ENCODE data around the gene RFX1. TPM values are rescaled to one million over a fixed set of nuclear protein-coding genes. Genes with fewer than 3 reads are reported as not detected.
"Not testable (repeated sequence)": the region's sequence is repeated elsewhere in the genome, so short reads cannot be mapped to it uniquely, and the experiment has no call there.

Gene RFX1
- 1 to 10 TPM; 4.4 to 5.8 (median 4.4) TPM for polyA plus RNA-seq

- H3K27ac ChIP-seq (ENCODE audit: low read depth, low read length) = peak within 1 kb of the TSS; percentile 100
- whole genome bisulfite sequencing, 3 donors = 0% methylated on average over 58 of the region's 58 CpGs
Observed at GRCh38 chr19:14006085-14006765, at the start of gene RFX1. RFX1 (minus strand) TSS chr19:14006320; CDS start chr19:13993843, 12,477 bp downstream.

GRCh38 chr19:14055396-14055795, 49.3 kb upstream of the RFX1 start:
- WGBS, 3 donors = 88 to 93% (median 92%) methylated on average over 3 of the region's 3 CpGs
- no peak overlapping the region for H3K27ac ChIP-seq (ENCODE audit: low read depth, low read length)

DNA sequence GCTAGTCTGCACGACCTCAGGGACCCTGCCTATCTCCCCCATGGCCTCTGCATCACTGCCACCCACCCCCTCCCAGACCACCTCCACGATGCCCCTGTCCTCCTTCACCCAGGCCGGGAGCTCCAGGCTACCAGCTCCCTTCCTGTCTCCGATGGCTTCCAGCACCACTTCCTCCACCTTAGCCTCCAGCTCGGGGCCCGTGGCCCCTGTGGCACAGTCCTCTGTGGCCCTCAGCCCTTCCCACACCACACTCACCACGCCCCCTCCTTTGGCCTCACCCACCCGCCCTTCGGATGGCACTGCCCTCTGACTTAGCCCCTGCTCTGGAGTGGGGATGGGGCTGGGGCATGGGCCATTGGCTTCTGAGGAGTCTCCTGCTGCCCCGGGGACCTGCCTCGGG, 48.6 kb upstream of the RFX1 start:
- WGBS, 3 donors = 46 to 77% (median 60%) methylated on average over 11 of the region's 11 CpGs
- no peak overlapping the region for H3K27ac ChIP-seq (ENCODE audit: low read depth, low read length)

DNA sequence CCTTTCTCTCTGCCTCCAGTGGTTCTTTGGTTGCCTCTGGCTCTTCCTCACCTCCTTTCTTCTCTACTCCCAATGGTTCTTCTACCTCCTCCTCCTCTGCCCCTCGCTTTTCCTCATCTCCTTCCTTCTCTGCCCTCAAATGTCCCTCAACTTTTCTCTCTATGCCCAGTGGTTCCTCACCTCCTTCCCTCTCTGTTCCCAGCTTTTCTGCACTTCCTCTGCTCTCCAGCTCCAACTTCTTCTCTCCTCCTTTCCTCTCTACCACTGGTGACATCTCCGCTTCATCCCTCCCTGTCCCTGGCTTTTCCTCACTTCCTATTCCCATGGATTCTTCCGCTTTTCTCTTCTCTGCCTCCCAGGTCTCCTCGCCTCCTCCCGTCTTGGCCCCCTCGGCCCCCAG, 48.0 kb upstream of the RFX1 start:
- no peak overlapping the region for H3K27ac ChIP-seq (ENCODE audit: low read depth, low read length)
- WGBS, 3 donors = 80 to 85% (median 84%) methylated on average over 6 of the region's 6 CpGs

DNA sequence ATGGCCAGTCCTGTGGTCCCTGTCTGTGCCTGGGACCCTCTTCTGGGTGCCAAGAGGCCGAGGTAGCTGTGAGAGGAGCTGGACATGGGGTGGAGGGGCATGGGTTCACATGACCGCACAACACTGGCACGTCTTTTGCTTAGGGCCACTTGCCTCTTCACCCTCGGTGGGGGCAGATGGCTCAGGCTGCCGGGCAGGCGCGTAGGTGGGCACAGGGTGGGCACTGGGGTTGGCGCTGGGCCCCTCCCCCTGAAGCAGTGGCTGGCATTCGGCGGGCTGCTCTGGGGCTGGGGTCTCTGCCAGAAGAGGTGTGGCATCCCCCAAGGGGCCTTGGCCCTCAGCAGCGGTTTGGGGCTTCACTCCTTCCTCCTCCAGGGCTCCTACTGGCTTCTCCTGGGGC, 47.4 kb upstream of the RFX1 start:
- no peak overlapping the region for H3K27ac ChIP-seq (ENCODE audit: low read depth, low read length)
- WGBS, 3 donors = 90 to 95% (median 94%) methylated on average over 11 of the region's 11 CpGs

DNA sequence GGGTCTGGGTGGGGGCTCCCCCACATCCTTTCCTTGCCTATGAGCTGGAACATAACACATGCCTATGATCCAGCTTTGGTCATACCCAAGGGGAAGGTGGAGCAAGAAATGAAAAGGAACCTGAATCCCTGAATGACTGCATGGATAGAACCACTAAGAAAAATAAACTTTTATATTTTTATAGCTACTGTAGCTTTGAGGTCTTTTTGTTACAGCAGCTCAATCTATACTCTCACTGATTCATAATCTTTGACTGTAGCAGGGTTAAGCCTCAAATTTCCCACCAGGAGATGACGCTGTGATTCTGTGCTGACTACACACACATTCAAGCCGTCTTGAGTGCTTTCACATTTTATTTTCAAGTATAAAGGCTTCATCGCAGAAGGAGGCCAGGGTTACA, 46.9 kb upstream of the RFX1 start:
- 95 to 100% (median 98%) methylated on average over 3 of the region's 3 CpGs for WGBS, 3 donors
- H3K27ac ChIP-seq (ENCODE audit: low read depth, low read length) = no peak overlapping the region

- H3K27ac ChIP-seq (ENCODE audit: low read depth, low read length) = no peak overlapping the region
- WGBS, 3 donors = 85 to 94% (median 88%) methylated on average over 6 of the region's 6 CpGs
Observed at GRCh38 chr19:14052470-14052869, 46.4 kb upstream of the RFX1 start.

GRCh38 chr19:14051980-14052379, 45.9 kb upstream of the RFX1 start:
- no peak overlapping the region for H3K27ac ChIP-seq (ENCODE audit: low read depth, low read length)
- 79 to 86% (median 83%) methylated on average over 8 to 9 of the region's 9 CpGs for WGBS, 3 donors

GRCh38 chr19:14050961-14051360, 44.8 kb upstream of the RFX1 start:
- not testable (repeated sequence) for H3K27ac ChIP-seq (ENCODE audit: low read depth, low read length)
- 91 to 95% (median 95%) methylated on average over 11 of the region's 11 CpGs for WGBS, 3 donors

- 92 to 99% (median 95%) methylated on average over 4 of the region's 4 CpGs for WGBS, 3 donors
- no peak overlapping the region for H3K27ac ChIP-seq (ENCODE audit: low read depth, low read length)
Observed at GRCh38 chr19:14050512-14050911, 44.4 kb upstream of the RFX1 start.

GRCh38 chr19:14048443-14049153, 42.5 kb upstream of the RFX1 start:
- 74 to 85% (median 83%) methylated on average over 8 of the region's 8 CpGs for WGBS, 3 donors
- H3K27ac ChIP-seq (ENCODE audit: low read depth, low read length) = no peak overlapping the region

DNA sequence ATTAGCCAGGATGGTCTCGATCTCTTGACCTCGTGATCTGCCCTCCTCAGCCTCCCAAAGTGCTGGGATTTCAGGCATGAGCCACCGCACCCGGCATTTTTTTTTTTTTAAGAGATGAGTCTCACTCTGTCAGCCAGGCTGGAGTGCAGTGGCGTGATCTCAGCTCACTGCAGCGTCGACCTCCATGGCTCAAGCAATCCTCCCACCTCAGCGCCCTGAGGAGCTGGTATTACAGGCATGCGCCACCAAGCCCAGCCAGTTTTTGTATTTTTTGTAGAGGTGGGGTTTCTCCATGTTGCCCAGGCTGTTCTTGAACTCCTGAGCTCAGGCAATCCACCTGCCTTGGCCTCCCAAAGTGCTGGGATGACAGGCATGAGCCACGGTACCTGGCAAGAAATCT, 41.7 kb upstream of the RFX1 start:
- 97 to 99% (median 99%) methylated on average over 10 of the region's 10 CpGs for WGBS, 3 donors
- H3K27ac ChIP-seq (ENCODE audit: low read depth, low read length) = not testable (repeated sequence)

- 57 to 64% (median 60%) methylated on average over 19 of the region's 19 CpGs for WGBS, 3 donors
- not testable (repeated sequence) for H3K27ac ChIP-seq (ENCODE audit: low read depth, low read length)
Observed at GRCh38 chr19:14042659-14043608, 36.8 kb upstream of the RFX1 start.

DNA sequence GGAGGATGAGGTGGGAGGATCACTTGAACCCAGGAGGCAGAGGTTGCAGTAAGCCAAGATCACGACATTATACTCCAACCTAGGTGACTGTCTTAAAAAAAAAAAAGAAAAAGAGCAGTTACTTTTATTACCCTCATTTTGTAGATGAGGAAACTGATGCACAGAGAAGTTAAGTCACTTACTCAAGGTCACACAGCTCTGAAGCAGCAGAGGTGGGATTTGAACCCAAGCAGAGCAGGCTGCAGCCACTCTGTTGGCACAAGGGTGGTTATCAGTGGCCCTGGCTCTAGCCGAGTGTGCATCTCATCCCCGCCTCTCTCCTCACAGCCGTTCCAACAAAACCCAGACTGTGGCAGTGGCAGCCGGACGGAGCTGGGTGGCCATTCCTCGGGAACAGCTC, 33.1 kb upstream of the RFX1 start:
- no peak overlapping the region for H3K27ac ChIP-seq (ENCODE audit: low read depth, low read length)
- 84 to 97% (median 91%) methylated on average over 7 of the region's 7 CpGs for WGBS, 3 donors

- WGBS, 3 donors = 79 to 88% (median 87%) methylated on average over 7 of the region's 7 CpGs
Observed at GRCh38 chr19:14035706-14036105, 29.6 kb upstream of the RFX1 start.

GRCh38 chr19:14035159-14035558, 29.0 kb upstream of the RFX1 start:
- 84 to 92% (median 90%) methylated on average over 12 of the region's 12 CpGs for WGBS, 3 donors
- H3K27ac ChIP-seq (ENCODE audit: low read depth, low read length) = not testable (repeated sequence)

More at GRCh38 chr19:14035706-14036105, 29.6 kb upstream of the RFX1 start:
- no peak overlapping the region for H3K27ac ChIP-seq (ENCODE audit: low read depth, low read length)

DNA sequence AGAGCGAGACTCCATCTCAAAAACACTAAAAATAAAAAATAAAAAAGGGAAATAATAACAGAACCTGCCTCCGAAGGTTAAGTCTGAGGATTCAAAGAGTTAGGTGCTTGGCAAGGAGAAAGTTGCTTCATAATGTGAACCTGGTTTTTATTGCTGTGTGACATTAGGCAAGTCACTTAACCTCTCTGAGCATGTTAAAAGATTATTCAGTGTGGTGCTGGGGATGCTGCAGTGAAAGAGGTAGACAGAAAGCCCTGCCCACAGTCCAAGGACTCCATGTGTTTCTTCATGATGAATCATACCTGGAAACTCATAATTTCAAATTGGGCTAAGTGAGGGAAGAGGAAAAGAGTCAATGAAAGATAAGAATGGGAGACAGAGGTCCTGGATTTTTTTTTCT, 27.8 kb upstream of the RFX1 start:
- WGBS, 3 donors = 95 to 99% (median 97%) methylated on average over 2 of the region's 2 CpGs
- no peak overlapping the region for H3K27ac ChIP-seq (ENCODE audit: low read depth, low read length)

DNA sequence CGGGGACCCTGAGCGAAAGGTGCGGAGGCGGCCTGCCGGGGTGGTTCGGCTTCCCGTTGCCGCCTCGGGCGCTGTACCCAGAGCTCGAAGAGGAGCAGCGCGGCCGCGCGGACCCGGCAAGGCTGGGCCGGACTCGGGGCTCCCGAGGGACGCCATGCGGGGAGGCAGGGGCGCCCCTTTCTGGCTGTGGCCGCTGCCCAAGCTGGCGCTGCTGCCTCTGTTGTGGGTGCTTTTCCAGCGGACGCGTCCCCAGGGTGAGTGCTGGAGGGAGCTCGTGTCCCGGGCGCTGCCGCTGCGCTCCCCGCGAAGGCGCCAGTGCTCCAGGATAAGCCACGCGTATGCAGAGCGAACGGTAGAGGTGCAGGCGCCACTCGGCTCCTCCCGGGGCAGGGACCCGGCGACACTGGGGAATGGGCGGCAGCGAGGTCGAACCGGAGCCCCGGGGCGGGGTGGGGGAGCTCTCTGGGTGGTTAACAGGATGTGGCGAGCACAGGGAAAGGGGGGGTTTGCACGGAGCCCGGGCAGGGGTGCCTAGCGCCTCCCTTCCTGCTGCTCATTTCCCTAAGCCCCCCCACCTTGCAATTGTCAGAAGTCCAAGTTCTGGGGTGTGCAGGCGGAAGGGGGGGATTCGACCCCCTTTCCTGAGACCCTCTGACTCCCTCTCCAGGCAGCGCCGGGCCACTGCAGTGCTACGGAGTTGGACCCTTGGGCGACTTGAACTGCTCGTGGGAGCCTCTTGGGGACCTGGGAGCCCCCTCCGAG, 25.8 kb upstream of the RFX1 start, which contains the start of gene IL27RA:
Gene IL27RA, plus strand, starts transcription at position 44 of the 762 bp plus-strand sequence. Its CDS starts 111 bp downstream, at position 155.
- WGBS, 3 donors = 0 to 1% (median 1%) methylated on average over 54 to 63 of the region's 63 CpGs
- H3K27ac ChIP-seq (ENCODE audit: low read depth, low read length) = no peak within 1 kb of the TSS
